Fibroblast of lung (primary cell): ENCODE measurements around the gene FKBP2. TPM values are rescaled to one million over a fixed set of nuclear protein-coding genes. Genes with fewer than 3 reads are reported as not detected.

Experiments
- DNase-seq, 2 donors: peaks; one replicate each; pipeline versions ENCODE4 v3.0.0 to v3.0.0-alpha.2; 2010; ENCODE audit warnings: low read depth in 2 of 2
- H2AFZ ChIP-seq: 2 replicates; pipeline ENCODE4 v1.5.1; 2012; ENCODE audit warnings: low read length, control low read depth, inconsistent platforms
- H3K27ac ChIP-seq: 2 replicates; pipeline ENCODE4 v1.5.1; 2011; ENCODE audit warnings: low read length, control low read depth; ENCODE audit not compliant: insufficient read depth
- H3K27me3 ChIP-seq: 2 replicates; pipeline ENCODE4 v1.5.1; 2011; ENCODE audit warnings: mild to moderate bottlenecking, low read length; ENCODE audit not compliant: control insufficient read depth, insufficient read depth
- H3K36me3 ChIP-seq: 2 replicates; pipeline ENCODE4 v1.5.1; 2011; ENCODE audit warnings: low read length; ENCODE audit not compliant: control insufficient read depth, insufficient read depth
- H3K4me1 ChIP-seq: 2 replicates; pipeline ENCODE4 v1.5.1; 2011; ENCODE audit warnings: low read length; ENCODE audit not compliant: control insufficient read depth, insufficient read depth; ENCODE audit errors: extremely low read depth
- H3K4me2 ChIP-seq: 2 replicates; pipeline ENCODE4 v1.5.1; 2011; ENCODE audit warnings: low read length, control low read depth; ENCODE audit not compliant: insufficient read depth; ENCODE audit errors: extremely low read depth
- H3K4me3 ChIP-seq, 4 experiments: fragments of 200-600 bp in 1 of 4; sonication (generic) in 1 of 4; replicated peaks in 1 of 4; 2 replicates each; pipeline ENCODE4 v1.5.1; 2011 to 2016; ENCODE audit warnings: low read length in 4 of 4, low read depth in 3 of 4, mild to moderate bottlenecking in 3 of 4, control low read depth in 2 of 4, inconsistent platforms in 1 of 4, mixed read lengths in 1 of 4; ENCODE audit not compliant: insufficient read depth in 1 of 4; ENCODE audit errors: control extremely low read depth in 1 of 4
- H3K79me2 ChIP-seq: 2 replicates; pipeline ENCODE4 v1.5.1; 2012; ENCODE audit warnings: mild to moderate bottlenecking, low read length, inconsistent platforms; ENCODE audit not compliant: control insufficient read depth, insufficient read depth
- H3K9ac ChIP-seq: 2 replicates; pipeline ENCODE4 v1.5.1; 2011; ENCODE audit warnings: mild to moderate bottlenecking, low read length, control low read depth; ENCODE audit not compliant: insufficient read depth
- H3K9me3 ChIP-seq: 2 replicates; pipeline ENCODE4 v1.5.1; 2012; ENCODE audit warnings: low read depth, low read length; ENCODE audit not compliant: control insufficient read depth, insufficient read depth
- H4K20me1 ChIP-seq: 2 replicates; pipeline ENCODE4 v1.5.1; 2011; ENCODE audit warnings: low read length; ENCODE audit not compliant: control insufficient read depth, insufficient read depth; ENCODE audit errors: extremely low read depth
- EZH2 ChIP-seq: IDR thresholded peaks from 2 replicates; pipeline ENCODE4 v1.5.1; 2012; ENCODE audit warnings: low read length, control low read depth, mild to moderate bottlenecking; ENCODE audit errors: missing control alignments
- polyA plus RNA-seq, 2 donors: library from polyadenylated mRNA; depleted of rRNA in 1 of 2; stranded (reverse) in 1 of 2; unstranded in 1 of 2; fragments of >200 nt; gene quantifications; 2 replicates each; pipeline ENCODE4 v1.2.1, GENCODE V29; 2011 to 2012; ENCODE audit warnings: missing spikeins in 1 of 2
- total RNA-seq: library from RNA; depleted of rRNA; stranded (reverse); fragments of >200 nt; gene quantifications from 2 replicates; pipeline ENCODE4 v1.2.1, GENCODE V29; 2014
- TF ChIP-seq, protein P1 (sequence below), 2 donors: IDR thresholded peaks in 1 of 2; conservative IDR thresholded peaks in 1 of 2; 1 replicate in 1 of 2; 2 replicates in 1 of 2; pipeline ENCODE4 v1.5.1; 2011 to 2012; ENCODE audit warnings: low read length in 2 of 2, control low read depth in 1 of 2, inconsistent platforms in 1 of 2, low read depth in 1 of 2, mild to moderate bottlenecking in 1 of 2

Gene FKBP2
- total and polyA plus RNA-seq, 2 donors (not counting 1 experiment from before 2014, with no cell fraction given), result 34.7 to 62.9 TPM

DNA sequence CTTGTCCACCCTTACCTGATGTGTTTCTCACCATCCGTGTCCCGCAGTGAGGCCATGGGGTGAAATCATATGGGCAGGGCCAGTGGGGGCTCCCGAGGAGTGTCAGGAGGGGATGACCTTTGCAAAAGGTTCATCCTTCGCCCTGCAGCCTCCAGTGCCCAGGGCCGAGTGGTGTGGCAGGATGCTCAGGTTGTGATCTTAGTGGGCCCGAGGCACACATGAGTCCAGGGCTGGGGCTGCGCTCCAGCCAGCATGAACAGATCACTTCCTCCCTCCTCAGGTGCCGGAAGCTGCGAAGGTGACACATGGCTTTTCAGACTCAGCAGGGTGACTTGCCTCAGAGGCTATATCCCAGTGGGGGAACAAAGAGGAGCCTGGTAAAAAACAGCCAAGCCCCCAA lies 2.8 kb upstream of the FKBP2 start:
- no peak for DNase-seq
- H3K27me3 ChIP-seq, result no peaks in the 10 kb centered on the region
- H4K20me1 ChIP-seq, result no peaks in the 10 kb centered on the region
- no peak overlapping the region for H3K4me2 ChIP-seq
- H3K27ac ChIP-seq, result no peak overlapping the region
- peaks cover 16% of the 10 kb centered on the region for H3K79me2 ChIP-seq
- no peak overlapping the region for H3K4me3 ChIP-seq
- TF ChIP-seq, protein P1, sequence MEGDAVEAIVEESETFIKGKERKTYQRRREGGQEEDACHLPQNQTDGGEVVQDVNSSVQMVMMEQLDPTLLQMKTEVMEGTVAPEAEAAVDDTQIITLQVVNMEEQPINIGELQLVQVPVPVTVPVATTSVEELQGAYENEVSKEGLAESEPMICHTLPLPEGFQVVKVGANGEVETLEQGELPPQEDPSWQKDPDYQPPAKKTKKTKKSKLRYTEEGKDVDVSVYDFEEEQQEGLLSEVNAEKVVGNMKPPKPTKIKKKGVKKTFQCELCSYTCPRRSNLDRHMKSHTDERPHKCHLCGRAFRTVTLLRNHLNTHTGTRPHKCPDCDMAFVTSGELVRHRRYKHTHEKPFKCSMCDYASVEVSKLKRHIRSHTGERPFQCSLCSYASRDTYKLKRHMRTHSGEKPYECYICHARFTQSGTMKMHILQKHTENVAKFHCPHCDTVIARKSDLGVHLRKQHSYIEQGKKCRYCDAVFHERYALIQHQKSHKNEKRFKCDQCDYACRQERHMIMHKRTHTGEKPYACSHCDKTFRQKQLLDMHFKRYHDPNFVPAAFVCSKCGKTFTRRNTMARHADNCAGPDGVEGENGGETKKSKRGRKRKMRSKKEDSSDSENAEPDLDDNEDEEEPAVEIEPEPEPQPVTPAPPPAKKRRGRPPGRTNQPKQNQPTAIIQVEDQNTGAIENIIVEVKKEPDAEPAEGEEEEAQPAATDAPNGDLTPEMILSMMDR (conservative IDR thresholded peaks at IDR 0.05 in 1 of 2, IDR thresholded peaks at IDR 0.05 in 1 of 2; ENCODE audit: low read depth in 1 of 2, low read length in 2 of 2), result no peak
- no peak for TF ChIP-seq EZH2
- H2AFZ ChIP-seq, result no peak overlapping the region
- no peak overlapping the region for H3K9ac ChIP-seq
- peaks cover 9% of the 10 kb centered on the region for H3K4me1 ChIP-seq
- H3K36me3 ChIP-seq, result peaks cover 14% of the 10 kb centered on the region
- no peaks in the 10 kb centered on the region for H3K9me3 ChIP-seq

DNA sequence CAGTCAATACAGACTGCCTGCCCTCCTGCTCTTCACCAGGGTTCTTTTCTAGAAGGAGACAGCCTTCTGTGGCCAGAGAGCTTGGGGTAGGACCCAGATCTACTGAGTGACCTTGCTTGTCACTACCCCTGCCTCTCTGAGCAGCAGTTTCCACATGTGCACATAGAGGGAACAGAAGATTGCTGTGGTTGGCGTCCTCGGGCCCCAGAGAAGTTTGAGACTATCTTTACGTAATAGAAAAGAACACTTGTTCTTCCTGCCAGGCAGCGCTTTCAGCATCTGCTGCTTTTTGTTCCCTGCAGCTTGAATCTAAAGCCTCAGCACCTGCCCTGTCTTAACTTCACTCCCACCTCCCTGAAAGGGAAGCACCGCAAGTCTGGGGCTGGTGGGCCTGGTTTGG lies 1.9 kb upstream of the FKBP2 start:
- TF ChIP-seq, protein P1 (conservative IDR thresholded peaks at IDR 0.05 in 1 of 2, IDR thresholded peaks at IDR 0.05 in 1 of 2; ENCODE audit: low read depth in 1 of 2, low read length in 2 of 2), result no peak
- no peak for TF ChIP-seq EZH2
- no peak overlapping the region for H2AFZ ChIP-seq

DNA sequence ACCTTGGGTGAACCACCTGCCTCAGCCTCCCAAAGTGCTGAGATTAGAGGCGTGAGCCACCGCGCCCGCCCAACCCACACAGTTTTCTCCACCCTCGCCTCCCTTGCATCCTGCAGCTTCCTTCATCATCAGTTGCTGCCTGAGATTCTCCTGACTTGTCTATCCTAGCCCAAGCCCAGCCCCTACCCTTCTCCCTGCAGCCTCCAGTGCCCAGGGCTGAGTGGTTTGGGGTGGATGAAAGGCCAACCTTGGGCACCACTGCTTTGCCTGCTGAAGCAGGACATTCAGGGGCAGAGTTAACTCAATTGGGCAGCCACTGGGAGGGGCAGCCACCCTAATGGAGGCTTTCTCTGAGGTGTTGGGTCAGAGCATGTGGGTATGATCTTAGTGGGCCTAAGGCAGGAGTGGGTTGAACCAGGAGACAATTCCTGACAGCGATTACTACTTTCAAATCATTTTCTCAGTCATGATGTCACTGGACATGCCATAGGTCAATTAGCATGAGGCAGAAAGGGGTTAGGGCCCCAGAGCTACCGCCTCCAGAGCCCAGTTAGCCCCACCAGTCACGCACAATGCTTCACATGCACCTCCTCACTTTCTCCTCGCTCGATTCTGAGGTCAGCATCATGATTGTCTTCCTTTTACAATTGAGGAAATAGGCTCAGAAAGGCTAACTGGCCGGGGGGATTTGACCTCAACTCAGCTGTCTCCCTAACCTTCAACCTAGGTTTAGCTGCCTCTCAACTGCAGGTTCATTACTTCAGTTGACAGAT lies 1.0 kb upstream of the FKBP2 start:
- H3K27ac ChIP-seq, result peak overlapping the region; percentile 96
- H3K27me3 ChIP-seq, result no peaks in the 10 kb centered on the region
- H3K79me2 ChIP-seq, result peaks cover 31% of the 10 kb centered on the region
- H3K9me3 ChIP-seq, result no peaks in the 10 kb centered on the region
- TF ChIP-seq, protein P1 (conservative IDR thresholded peaks at IDR 0.05 in 1 of 2, IDR thresholded peaks at IDR 0.05 in 1 of 2; ENCODE audit: low read depth in 1 of 2, low read length in 2 of 2), result no peak
- no peak for TF ChIP-seq EZH2
- peaks cover 18% of the 10 kb centered on the region for H3K4me1 ChIP-seq
- H4K20me1 ChIP-seq, result no peaks in the 10 kb centered on the region
- H3K4me3 ChIP-seq, result peak overlapping the region in 3 of 4 experiments; percentile 61 to 81 (median 72)
- H2AFZ ChIP-seq, result no peak overlapping the region
- peak overlapping the region; percentile 89 for H3K4me2 ChIP-seq
- H3K36me3 ChIP-seq, result peaks cover 17% of the 10 kb centered on the region
- no peak overlapping the region for H3K9ac ChIP-seq
- no peak for DNase-seq

More for the DNA sequence above, 1.9 kb upstream of the FKBP2 start:
- no peak overlapping the region for H3K4me2 ChIP-seq
- H4K20me1 ChIP-seq, result no peaks in the 10 kb centered on the region
- H3K9me3 ChIP-seq, result no peaks in the 10 kb centered on the region
- no peak overlapping the region for H3K27ac ChIP-seq
- H3K36me3 ChIP-seq, result peaks cover 16% of the 10 kb centered on the region
- no peak overlapping the region for H3K4me3 ChIP-seq
- H3K27me3 ChIP-seq, result no peaks in the 10 kb centered on the region
- peaks cover 23% of the 10 kb centered on the region for H3K79me2 ChIP-seq
- peaks cover 15% of the 10 kb centered on the region for H3K4me1 ChIP-seq
- no peak for DNase-seq
- H3K9ac ChIP-seq, result no peak overlapping the region
